ENCODE measurements around the gene RAB37.

GRCh38 chr17:74763565-74764387 is 26.7 kb downstream of the RAB37 start:
- TF ChIP-seq POLR2AphosphoS5 (IDR thresholded peaks at IDR 0.05; ENCODE audit: low read depth, low read length), result no peak
- no peak for TF ChIP-seq POLR2A (IDR thresholded peaks at IDR 0.05; ENCODE audit: control extremely low read depth in 1 of 2, low read depth in 2 of 2, low read length in 2 of 2)
- TF ChIP-seq CTCF (IDR thresholded peaks at IDR 0.05; ENCODE audit: control extremely low read depth in 1 of 3, insufficient read depth in 1 of 3, low read depth in 1 of 3, low read length in 3 of 3), result no peak

Measured in H1 (cell line).